HepG2 (cell line): ENCODE measurements around the gene ELOVL6. TPM values are rescaled to one million over a fixed set of nuclear protein-coding genes. Genes with fewer than 3 reads are reported as not detected.
"Not testable (repeated sequence)": the region's sequence is repeated elsewhere in the genome, so short reads cannot be mapped to it uniquely, and the experiment has no call there.

Experiments used
- ATAC-seq: fragments of 200-7000 bp; cut with Tn5 transposase; 3 replicates; pipeline ENCODE4 v1.9.1; 2020; ENCODE audit warnings: mild to moderate bottlenecking, moderate library complexity
- BruUV-seq: library from RNA; stranded (reverse); fragments of 400-500 nt; replicated peaks from 2 replicates; lab custom pipeline; 2021; lab: Mats Ljungman, UMichigan
- CTCF ChIA-PET: fragments of 300-600 bp; formaldehyde crosslinking; extraction: SDS; loops from one replicate; lab custom pipeline; 2021; ENCODE audit warnings: low total read pairs, inconsistent platforms, low intra/inter-chr PET ratio; lab: Yijun Ruan, JAX
- POLR2A ChIA-PET: fragments of 350-600 bp; sonication (Branson Sonifier 250); formaldehyde crosslinking; loops from one replicate; lab custom pipeline; 2020; ENCODE audit warnings: antibody characterized with exemption, inconsistent platforms; lab: Yijun Ruan, JAX
- DNase-seq: peaks from one replicate; pipeline ENCODE4 v3.0.0-alpha.2; 2015; ENCODE audit warnings: low spot score
- FAIRE-seq: peaks from 3 replicates; lab custom pipeline; 2011; peaks lifted over from hg19 to GRCh38; lab: Jason Lieb, UNC
- H2AFZ ChIP-seq: one replicate; pipeline ENCODE4 v1.6.1; 2011; ENCODE audit warnings: low read length, inconsistent platforms
- H3K27ac ChIP-seq: fragments of 300-600 bp; 3 replicates; pipeline ENCODE4 v1.8.0; 2011; ENCODE audit warnings: mixed run types, mild to moderate bottlenecking, mixed read lengths, low read length, inconsistent platforms; ENCODE audit not compliant: insufficient read depth; ENCODE audit errors: extremely low read length
- H3K27me3 ChIP-seq, 2 experiments: fragments of 200-600 bp in 1 of 2; 2 replicates in 1 of 2; 3 replicates in 1 of 2; pipeline versions ENCODE4 v1.6.0 to v1.8.0; 2011; ENCODE audit warnings: low read length in 2 of 2, mild to moderate bottlenecking in 2 of 2, moderate library complexity in 2 of 2, inconsistent platforms in 1 of 2; ENCODE audit not compliant: insufficient read depth in 2 of 2, control insufficient read depth in 1 of 2
- H3K36me3 ChIP-seq, 2 experiments: fragments of 200-600 bp in 1 of 2; replicated peaks in 1 of 2; 2 replicates in 1 of 2; 3 replicates in 1 of 2; pipeline versions ENCODE4 v1.5.1 to v1.8.0; 2011; ENCODE audit warnings: low read length in 2 of 2, inconsistent platforms in 1 of 2; ENCODE audit not compliant: insufficient read depth in 2 of 2, control insufficient read depth in 1 of 2
- H3K4me1 ChIP-seq: 2 replicates; pipeline ENCODE4 v1.5.1; 2012; ENCODE audit warnings: low read length, inconsistent platforms; ENCODE audit not compliant: insufficient read depth
- H3K4me2 ChIP-seq: 2 replicates; pipeline ENCODE4 v1.6.0; 2011; ENCODE audit warnings: low read depth, low read length, inconsistent platforms
- H3K4me3 ChIP-seq, 3 experiments: fragments of 200-600 bp in 1 of 3; sonication (generic), shearing (Covaris generic) in 1 of 3; replicated peaks in 1 of 3; 2 replicates each; pipeline ENCODE4 v1.5.1; 2011 to 2016; ENCODE audit warnings: low read length in 3 of 3, inconsistent platforms in 2 of 3, low read depth in 2 of 3, mild to moderate bottlenecking in 2 of 3, control low read depth in 1 of 3, mixed read lengths in 1 of 3; ENCODE audit not compliant: insufficient read depth in 1 of 3
- H3K79me2 ChIP-seq: one replicate; pipeline ENCODE4 v1.6.1; 2011; ENCODE audit warnings: low read length, inconsistent platforms; ENCODE audit not compliant: insufficient read depth
- H3K9ac ChIP-seq: 2 replicates; pipeline ENCODE4 v1.6.0; 2011; ENCODE audit warnings: mild to moderate bottlenecking, low read depth, low read length, inconsistent platforms; ENCODE audit not compliant: insufficient read depth
- H3K9me3 ChIP-seq: 2 replicates; pipeline ENCODE4 v1.5.1; 2012; ENCODE audit warnings: mild to moderate bottlenecking, low read length
- H4K20me1 ChIP-seq: 2 replicates; pipeline ENCODE4 v1.6.0; 2011; ENCODE audit warnings: inconsistent platforms, mild to moderate bottlenecking, low read length, moderate library complexity; ENCODE audit not compliant: insufficient read depth
- BRF2 ChIP-seq: sonication (generic); formaldehyde crosslinking; IDR thresholded peaks from 2 replicates; pipeline ENCODE4 v1.8.1; 2022; ENCODE audit warnings: mild to moderate bottlenecking, missing genetic modification reagents
- EHMT2 ChIP-seq: fragments of 200-600 bp; sonication (generic); IDR thresholded peaks from 2 replicates; pipeline ENCODE4 v1.7.0; 2017; ENCODE audit warnings: antibody characterized with exemption, low read depth, low read length, borderline replicate concordance
- EZH2 ChIP-seq: conservative IDR thresholded peaks from 2 replicates; pipeline ENCODE4 v1.6.1; 2012; ENCODE audit warnings: mild to moderate bottlenecking, low read depth, low read length, moderate library complexity
- HDAC1 ChIP-seq: sonication (generic); formaldehyde crosslinking; IDR thresholded peaks from 2 replicates; pipeline ENCODE4 v1.5.1; 2020; ENCODE audit warnings: mild to moderate bottlenecking, missing genetic modification reagents
- KDM6A ChIP-seq: IDR thresholded peaks from 2 replicates; pipeline ENCODE4 v1.6.1; 2016; ENCODE audit warnings: low read depth
- KMT2A ChIP-seq: sonication (generic); formaldehyde crosslinking; IDR thresholded peaks from 2 replicates; pipeline ENCODE4 v1.4.0; 2020; ENCODE audit warnings: missing genetic modification reagents
- NFE2L2 ChIP-seq: fragments of 150-350 bp; IDR thresholded peaks from 2 replicates; pipeline ENCODE4 v1.6.1; 2014; ENCODE audit warnings: low read length
- SIX1 ChIP-seq: sonication (generic); formaldehyde crosslinking; IDR thresholded peaks from 2 replicates; pipeline ENCODE4 v1.4.0; 2020; ENCODE audit warnings: missing genetic modification reagents, borderline replicate concordance
- SRF ChIP-seq: IDR thresholded peaks from 2 replicates; pipeline ENCODE4 v1.6.1; 2011; ENCODE audit warnings: mild to moderate bottlenecking, low read depth, low read length, moderate library complexity
- TAF15 ChIP-seq: fragments of 200-400 bp; formaldehyde crosslinking; IDR thresholded peaks from one replicate; pipeline ENCODE4 v1.6.1; 2018; ENCODE audit warnings: mild to moderate bottlenecking, low read depth, low read length; ENCODE audit not compliant: poor library complexity, severe bottlenecking
- TEAD3 ChIP-seq: optimal IDR thresholded peaks from 2 replicates; pipeline ENCODE3; 2016; ENCODE audit warnings: borderline replicate concordance
- ZBTB21 ChIP-seq: sonication (generic); formaldehyde crosslinking; IDR thresholded peaks from 2 replicates; pipeline ENCODE4 v1.4.0; 2020; ENCODE audit warnings: missing genetic modification reagents
- ZMYM3 ChIP-seq: sonication (generic); formaldehyde crosslinking; IDR thresholded peaks from 2 replicates; pipeline ENCODE4 v1.5.1; 2020; ENCODE audit warnings: mild to moderate bottlenecking, missing genetic modification reagents
- ZNF570 ChIP-seq: sonication (generic); formaldehyde crosslinking; IDR thresholded peaks from 2 replicates; pipeline ENCODE4 v1.4.0; 2020; ENCODE audit warnings: mild to moderate bottlenecking, missing genetic modification reagents, borderline replicate concordance
- ZNF577 ChIP-seq: sonication (generic); formaldehyde crosslinking; IDR thresholded peaks from 2 replicates; pipeline ENCODE4 v1.4.0; 2020; ENCODE audit warnings: mild to moderate bottlenecking, low read depth, missing genetic modification reagents, borderline replicate concordance
- ZNF672 ChIP-seq: sonication (generic); formaldehyde crosslinking; IDR thresholded peaks from 2 replicates; pipeline ENCODE4 v1.8.1; 2022; ENCODE audit warnings: missing genetic modification reagents
- ZNF772 ChIP-seq: sonication (generic); formaldehyde crosslinking; IDR thresholded peaks from 2 replicates; pipeline ENCODE4 v1.5.0; 2020; ENCODE audit warnings: mild to moderate bottlenecking, missing genetic modification reagents
- ZNF788 ChIP-seq: sonication (generic); formaldehyde crosslinking; IDR thresholded peaks from 2 replicates; pipeline ENCODE4 v1.5.0; 2020; ENCODE audit warnings: mild to moderate bottlenecking, missing genetic modification reagents, borderline replicate concordance
- ZSCAN22 ChIP-seq: sonication (generic); formaldehyde crosslinking; IDR thresholded peaks from 2 replicates; pipeline ENCODE4 v1.4.0; 2020; ENCODE audit warnings: mild to moderate bottlenecking, missing genetic modification reagents
- WGBS: methylation state at CpG from one replicate; pipeline ENCODE4 v1.1.6; 2017; ENCODE audit warnings: low lambda C conversion rate; 5-methylcytosine and 5-hydroxymethylcytosine counted together
- in situ Hi-C: cut with HindIII; loops from 2 replicates; pipeline ENCODE4 v1.10.0; 2017; ENCODE audit warnings: low pct_unique_long_range_greater_than_20kb; ENCODE audit not compliant: extremely low pct_ligation_motif_present
- intact Hi-C: fragments of 100-400 bp; cut with micrococcal nuclease; formaldehyde crosslinking; loops from one replicate; pipeline ENCODE4 v1.10.0; 2022; ENCODE audit not compliant: unreplicated experiment
- polyA plus RNA-seq, 8 experiments: library from polyadenylated mRNA; depleted of rRNA in 3 of 8; stranded (reverse) in 7 of 8; unstranded in 1 of 8; fragments of >200 nt; fragmentation: Illumina TruSeq in 4 of 8; extraction: Trizol in 4 of 8; gene quantifications; 2 replicates each; pipeline versions ENCODE4 v1.2.1 to v1.2.3, GENCODE V29; 2011 to 2016; ENCODE audit warnings: low read depth in 4 of 8, missing spikeins in 1 of 8, mixed read lengths in 1 of 8; ENCODE audit not compliant: insufficient read depth in 1 of 8
- total RNA-seq, 5 experiments: library from RNA; depleted of rRNA; stranded (reverse); fragments of >200 nt; fragmentation: Illumina TruSeq; extraction: Trizol; gene quantifications; 2 replicates each; pipeline ENCODE4 v1.2.3, GENCODE V29; 2016; ENCODE audit warnings: low read depth in 1 of 5

Gene ELOVL6
- total and polyA plus RNA-seq, 2 of the 13 experiments (the other 11 are each of a cell fraction or from before 2014, with no cell fraction given): 14.1 to 23.2 TPM

- POLR2A ChIA-PET, intact Hi-C loops, H4K20me1 ChIP-seq, BruUV-seq, H3K9ac ChIP-seq, H3K9me3 ChIP-seq, ATAC-seq, H3K36me3 ChIP-seq, H3K27ac ChIP-seq, H3K79me2 ChIP-seq, FAIRE-seq, H3K4me3 ChIP-seq, in situ Hi-C loops, H2AFZ ChIP-seq, H3K4me2 ChIP-seq, DNase-seq, CTCF ChIA-PET, H3K27me3 ChIP-seq: not testable (repeated sequence)
- peaks cover 22% of the 10 kb centered on the region for H3K4me1 ChIP-seq
- WGBS: 71% methylated on average over 11 of the region's 11 CpGs
These were observed 159.3 kb downstream of the ELOVL6 start for GRCh38 chr4:110039164-110039563.

GRCh38 chr4:110034026-110034393, 164.4 kb downstream of the ELOVL6 start:
- H3K9ac ChIP-seq: no peak overlapping the region
- POLR2A ChIA-PET: no interaction called here
- in situ Hi-C loops (no loop called here), intact Hi-C loops (no loop called here)
- CTCF ChIA-PET: no interaction called here
- H3K79me2 ChIP-seq: no peaks in the 10 kb centered on the region
- no peaks in the 10 kb centered on the region for H3K4me1 ChIP-seq
- no peak overlapping the region for H3K27ac ChIP-seq
- peaks cover 2 to 3% of the 10 kb centered on the region in 2 experiments; a peak in 3 of 5 replicates for H3K27me3 ChIP-seq
- H2AFZ ChIP-seq: no peak overlapping the region
- FAIRE-seq (no peak), ATAC-seq (no peak), DNase-seq (no peak)
- no peaks in the 10 kb centered on the region for H4K20me1 ChIP-seq
- no peak overlapping the region for H3K4me3 ChIP-seq
- BruUV-seq: no TSS peak
- H3K9me3 ChIP-seq: no peaks in the 10 kb centered on the region
- 89% methylated on average over 3 of the region's 3 CpGs for WGBS
- no peak overlapping the region for H3K4me2 ChIP-seq
- TF ChIP-seq ZNF570 (CRISPR knock-in tag) (no peak), ZSCAN22 (CRISPR knock-in tag) (no peak), EZH2 (no peak), ZNF788 (CRISPR knock-in tag) (no peak), BRF2 (CRISPR knock-in tag) (no peak), TAF15 (no peak), ZBTB21 (CRISPR knock-in tag) (no peak), ZNF577 (CRISPR knock-in tag) (no peak), ZNF672 (CRISPR knock-in tag) (no peak), NFE2L2 (no peak), SIX1 (CRISPR knock-in tag) (no peak), HDAC1 (CRISPR knock-in tag) (no peak), EHMT2 (no peak), TEAD3 (CRISPR knock-in tag) (no peak), KDM6A (CRISPR knock-in tag) (no peak), KMT2A (CRISPR knock-in tag) (no peak), SRF (no peak), ZNF772 (no peak), ZMYM3 (no peak)
- no peaks in the 10 kb centered on the region for H3K36me3 ChIP-seq
